Medulla oblongata (tissue), 1 donor: Measurements from ENCODE around the gene RNPS1.
"Not testable (repeated sequence)": the region's sequence is repeated elsewhere in the genome, so short reads cannot be mapped to it uniquely, and the experiment has no call there.

ENCODE experiments used
- DNase-seq: peaks from one replicate; pipeline ENCODE4 v3.0.0-alpha.2; 2015; ENCODE audit errors: extremely low spot score

The RNPS1 gene

GRCh38 chr16:2282866-2283555, 15.1 kb upstream of the RNPS1 start:
- DNase-seq, result no peak

- DNase-seq, result no peak
These were observed 14.3 kb upstream of the RNPS1 start for GRCh38 chr16:2282262-2282661.

- DNase-seq, result no peak
These were observed 13.1 kb upstream of the RNPS1 start for GRCh38 chr16:2280981-2281542.

- no peak for DNase-seq
These were observed 12.5 kb upstream of the RNPS1 start for GRCh38 chr16:2280461-2280860.

GRCh38 chr16:2278956-2279800, 11.3 kb upstream of the RNPS1 start:
- no peak for DNase-seq

- no peak for DNase-seq
These were observed 10.3 kb upstream of the RNPS1 start for GRCh38 chr16:2278272-2278608.

- no peak for DNase-seq
These were observed 9.7 kb upstream of the RNPS1 start for GRCh38 chr16:2277466-2278271.

GRCh38 chr16:2276368-2277195, 8.7 kb upstream of the RNPS1 start:
- DNase-seq, result no peak

GRCh38 chr16:2275476-2276367, 7.8 kb upstream of the RNPS1 start:
- DNase-seq, result no peak

- no peak for DNase-seq
These were observed 6.0 kb upstream of the RNPS1 start for GRCh38 chr16:2273931-2274330.

- no peak for DNase-seq
These were observed 5.6 kb upstream of the RNPS1 start for GRCh38 chr16:2273484-2273883.

- no peak for DNase-seq
These were observed 4.0 kb upstream of the RNPS1 start for GRCh38 chr16:2271848-2272461.

- no peak for DNase-seq
These were observed 2.9 kb upstream of the RNPS1 start for GRCh38 chr16:2270588-2271470.

- no peak for DNase-seq
These were observed 2.1 kb upstream of the RNPS1 start for GRCh38 chr16:2270070-2270462.

- not testable (repeated sequence) for DNase-seq
These were observed 417 bp downstream of the RNPS1 start for GRCh38 chr16:2267505-2267912.

- not testable (repeated sequence) for DNase-seq
These were observed 1.0 kb downstream of the RNPS1 start for GRCh38 chr16:2266887-2267286.

GRCh38 chr16:2263026-2263425, 4.9 kb downstream of the RNPS1 start:
- not testable (repeated sequence) for DNase-seq

GRCh38 chr16:2260250-2260649, 7.7 kb downstream of the RNPS1 start:
- DNase-seq, result no peak

- not testable (repeated sequence) for DNase-seq
These were observed 9.4 kb downstream of the RNPS1 start for GRCh38 chr16:2258530-2258929.
